GM18519 (cell line): ENCODE results near the gene ASPHD1.
A peak's percentile ranks its signal among the peaks of the same experiment; 100 is the strongest.
"Not testable (repeated sequence)": the region's sequence is repeated elsewhere in the genome, so short reads cannot be mapped to it uniquely, and the experiment has no call there.

Source experiments
- ATAC-seq: cut with Tn5 transposase; IDR thresholded peaks from one replicate; pipeline ENCODE4 v1.9.1; 2021; ENCODE audit warnings: mild to moderate bottlenecking, moderate library complexity; ENCODE audit not compliant: unreplicated experiment, low FRiP score

The ASPHD1 gene

GRCh38 chr16:29876594-29877249 is 23.6 kb upstream of the ASPHD1 start:
- no peak for ATAC-seq

GRCh38 chr16:29877266-29877961 is 22.9 kb upstream of the ASPHD1 start:
- peak; percentile 35 for ATAC-seq

DNA sequence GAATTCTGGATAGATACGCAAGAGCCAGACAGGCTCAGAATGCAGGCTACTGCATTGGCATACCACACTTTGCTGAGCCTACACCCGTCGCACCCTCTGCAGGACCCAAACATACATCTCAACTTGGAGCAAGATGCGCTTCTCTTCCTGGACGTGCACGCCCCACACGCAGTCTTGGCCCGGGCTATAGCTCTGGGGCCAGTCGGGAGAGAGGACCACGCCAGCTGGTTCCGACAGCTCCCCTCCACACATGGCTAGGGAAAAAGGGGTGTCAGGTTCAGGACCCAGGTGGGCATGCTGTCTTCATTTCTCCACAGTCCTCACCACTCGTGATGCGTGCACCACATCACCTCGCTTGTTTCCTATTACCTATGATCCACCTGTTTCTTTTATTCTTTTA is 22.1 kb upstream of the ASPHD1 start:
- no peak for ATAC-seq

DNA sequence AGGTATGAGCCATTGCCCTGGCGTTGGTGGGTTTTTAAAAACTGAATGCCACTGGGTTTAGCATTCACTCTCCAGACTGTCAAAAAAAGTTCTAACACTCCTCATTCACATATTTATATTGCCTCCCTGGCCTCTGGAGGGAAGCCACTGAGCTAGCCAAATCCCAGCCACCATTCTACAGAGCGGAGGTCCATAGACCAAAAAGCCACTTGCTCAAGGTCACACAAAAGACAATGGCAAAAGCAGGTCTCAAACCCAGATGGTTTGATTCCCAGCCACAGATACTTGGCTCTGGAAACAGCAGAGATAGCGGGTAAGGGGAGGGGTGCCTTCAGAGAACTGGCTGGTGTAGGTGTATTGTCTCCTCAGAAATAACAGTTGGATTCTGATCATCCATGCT is 19.2 kb upstream of the ASPHD1 start:
- no peak for ATAC-seq

GRCh38 chr16:29883987-29884386 is 16.3 kb upstream of the ASPHD1 start:
- no peak for ATAC-seq

GRCh38 chr16:29889372-29889771 is 10.9 kb upstream of the ASPHD1 start:
- ATAC-seq = not testable (repeated sequence)

DNA sequence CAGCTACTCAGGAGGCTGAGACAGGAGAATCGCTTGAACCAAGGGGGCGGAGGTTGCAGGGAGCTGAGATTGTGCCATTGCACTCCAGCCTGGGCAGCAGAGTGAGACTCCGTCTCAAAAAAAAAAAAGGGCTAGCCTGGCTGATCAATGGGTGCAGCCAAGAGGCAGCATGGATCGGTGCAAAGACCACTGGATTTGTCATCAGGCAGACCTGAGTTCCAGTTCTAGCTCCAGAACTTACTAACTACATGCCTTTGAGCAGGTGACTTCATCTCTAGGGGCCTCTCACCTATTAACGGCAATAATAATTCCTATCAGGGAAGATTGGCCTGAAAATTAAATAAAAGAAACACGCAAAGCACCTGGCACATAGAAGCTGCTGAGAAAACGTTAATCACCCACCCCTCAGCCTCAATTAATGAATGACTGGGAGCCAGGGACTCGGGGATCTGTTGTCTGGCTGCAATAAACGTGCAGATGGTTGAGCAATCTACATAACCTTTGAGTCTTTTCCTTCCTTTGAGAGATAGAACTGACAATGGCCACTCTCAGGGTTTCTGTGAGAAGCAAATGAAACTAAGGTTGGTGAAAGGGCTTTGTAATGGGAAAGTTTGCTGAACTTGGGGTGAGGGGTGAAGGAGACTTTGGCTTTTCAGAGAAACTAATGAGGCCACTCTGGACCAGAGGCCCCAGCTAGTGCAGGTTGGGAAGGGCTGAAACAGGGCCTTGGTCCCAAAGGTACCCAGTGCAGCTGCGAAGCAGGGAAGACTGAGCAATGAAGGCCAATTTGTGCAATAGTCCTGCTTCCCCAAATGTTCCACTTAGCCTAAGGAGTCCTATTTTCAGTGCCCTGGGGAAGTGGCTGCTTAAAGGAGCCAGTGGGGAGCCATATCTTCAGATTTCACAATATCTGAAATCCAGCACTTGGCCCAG is 8.5 kb upstream of the ASPHD1 start:
- no peak for ATAC-seq

- ATAC-seq = no peak
Observed at GRCh38 chr16:29892458-29892813, 7.9 kb upstream of the ASPHD1 start.

DNA sequence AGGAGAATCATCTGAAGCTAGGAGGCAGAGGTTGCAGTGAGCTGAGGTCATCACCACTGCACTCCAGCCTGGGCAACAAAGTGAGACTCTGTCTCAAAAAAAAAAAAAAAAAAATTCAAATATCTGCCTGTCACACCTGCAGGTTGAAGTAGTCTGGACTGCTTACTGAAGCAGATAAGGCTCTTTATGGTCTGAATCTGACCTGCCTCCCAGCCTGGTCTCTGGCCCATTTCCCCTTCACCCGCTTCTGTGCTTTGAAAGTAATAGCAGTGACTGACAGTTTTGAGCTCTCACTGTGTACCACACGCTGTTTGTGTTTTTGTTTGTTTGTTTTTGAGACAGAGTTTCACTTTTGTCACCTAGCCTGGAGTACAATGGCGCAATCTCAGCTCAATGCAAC is 6.7 kb upstream of the ASPHD1 start:
- ATAC-seq = no peak

DNA sequence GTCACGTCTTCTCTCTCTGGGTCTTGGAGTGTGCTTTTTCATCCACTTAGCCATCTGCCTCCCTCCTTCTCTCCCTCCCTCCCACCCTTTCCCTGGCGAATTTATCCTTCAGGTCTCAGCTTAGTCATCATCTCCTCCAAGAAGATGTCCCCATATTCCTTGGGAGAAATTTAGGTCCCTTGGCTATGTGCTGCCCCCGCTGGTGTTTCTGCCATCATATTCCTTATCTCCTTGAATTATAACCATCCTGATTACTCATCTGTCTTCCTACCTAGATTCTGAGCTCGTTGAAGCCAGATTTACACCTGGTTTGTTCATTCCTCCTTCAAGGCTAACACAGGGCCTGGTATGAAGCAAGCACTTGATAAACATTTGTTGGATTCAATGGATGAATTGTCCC is 5.9 kb upstream of the ASPHD1 start:
- ATAC-seq = no peak

DNA sequence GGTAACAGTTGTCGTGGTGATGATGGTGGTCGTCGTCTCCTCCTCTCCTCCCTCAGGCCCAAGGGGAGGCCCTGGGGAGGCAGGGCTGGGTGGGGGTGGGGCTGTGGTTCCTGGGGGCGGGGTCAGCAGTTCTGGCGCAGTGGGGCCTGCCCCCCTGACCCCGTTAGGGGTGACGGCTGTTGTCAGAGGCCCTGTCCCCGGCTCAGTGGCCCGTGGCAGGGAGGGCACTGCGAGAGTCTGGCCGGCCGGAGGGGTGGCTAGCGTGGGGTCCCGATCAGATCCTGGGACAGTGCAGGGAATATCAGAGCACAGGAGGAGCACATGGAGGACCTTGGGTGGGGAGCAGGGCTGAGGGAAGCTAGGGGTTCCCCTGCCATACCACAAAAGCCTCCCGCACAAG is 3.4 kb upstream of the ASPHD1 start:
- no peak for ATAC-seq

DNA sequence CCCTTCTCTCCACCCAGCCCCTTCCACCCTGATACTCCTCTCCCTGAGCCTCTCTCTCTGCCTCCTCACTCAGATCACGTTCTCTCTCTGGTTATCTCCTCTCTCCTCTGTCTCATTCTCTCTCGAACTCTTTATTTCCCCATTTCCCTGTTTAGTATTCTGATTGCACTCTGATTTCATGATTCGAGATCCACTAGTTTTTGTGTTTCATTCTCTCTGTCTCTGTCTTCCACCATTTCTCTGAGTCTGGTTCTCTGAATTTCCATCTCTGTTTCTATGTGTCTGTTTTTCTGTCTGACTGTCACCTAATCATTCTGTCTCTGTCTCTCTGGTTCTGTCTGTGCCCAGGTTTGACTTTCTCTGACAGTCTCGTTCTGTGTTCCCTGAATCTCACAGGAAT is 3.0 kb upstream of the ASPHD1 start:
- no peak for ATAC-seq

DNA sequence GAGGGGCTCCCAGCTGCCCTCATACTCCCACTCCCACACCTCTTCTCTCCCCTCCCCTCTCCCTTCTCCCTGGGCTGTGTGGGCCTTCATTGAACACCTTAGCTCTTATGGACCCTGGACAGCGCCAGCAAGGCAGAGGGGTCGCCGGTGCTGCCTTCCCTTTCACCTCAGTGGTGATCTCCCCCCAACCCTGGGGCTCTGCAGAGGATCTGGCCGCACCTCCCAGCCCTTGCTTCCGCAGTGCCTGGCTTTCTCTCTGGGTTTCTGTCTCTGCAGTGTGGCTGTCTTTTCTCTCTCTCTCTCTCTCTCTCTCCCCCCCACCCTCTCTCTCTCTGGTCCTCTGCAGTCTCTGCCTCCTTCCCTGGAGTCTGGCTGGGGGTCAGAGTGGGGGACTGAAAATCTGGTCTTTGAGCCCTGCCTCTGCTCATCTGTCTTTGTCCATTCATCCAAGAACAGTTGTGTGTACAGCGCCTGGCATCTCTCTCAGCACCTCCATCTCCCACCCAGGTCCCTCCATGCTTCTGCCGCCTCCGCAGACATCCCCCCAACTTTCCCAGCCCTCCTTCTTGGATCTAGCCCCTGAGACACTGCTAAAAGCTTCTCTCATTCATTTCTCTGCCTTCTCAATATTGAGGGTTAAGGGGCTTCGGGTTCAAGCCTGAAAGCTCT is 2.0 kb upstream of the ASPHD1 start:
- ATAC-seq = no peak

DNA sequence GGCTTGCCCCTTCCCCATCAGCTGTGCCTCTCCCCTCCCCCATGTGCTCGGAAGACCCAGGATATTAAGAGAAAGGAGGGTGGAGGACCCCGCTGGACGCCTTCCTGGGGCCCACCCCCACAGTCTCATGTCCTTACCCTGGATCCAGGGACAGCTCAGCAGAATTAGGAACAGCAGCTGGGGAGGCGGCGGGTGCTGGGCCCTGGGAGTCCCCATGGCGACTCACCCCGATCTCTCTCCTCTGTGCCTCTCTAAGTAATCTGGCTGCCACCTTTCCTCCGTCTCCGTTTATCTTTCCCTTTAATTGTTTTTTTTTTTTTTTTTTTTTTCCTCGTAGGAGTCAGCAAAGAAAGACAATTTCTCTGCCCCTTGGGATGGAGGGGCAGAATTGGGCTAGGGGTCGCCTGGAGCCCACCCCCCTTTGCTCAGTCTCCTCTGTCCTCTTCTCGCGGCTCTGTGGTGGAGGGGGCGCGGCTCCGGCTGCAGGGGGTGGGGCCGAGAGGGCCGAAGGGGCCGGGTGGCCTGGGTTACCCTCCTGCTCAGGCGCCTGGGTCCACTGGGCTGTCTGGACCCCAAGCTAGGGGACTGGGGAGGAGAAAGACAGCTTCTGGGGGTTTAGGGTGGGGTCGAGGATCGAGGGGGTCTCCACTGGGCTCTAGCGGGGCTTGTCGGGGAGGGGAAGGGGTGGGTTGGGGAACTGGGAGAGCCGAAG is 1.3 kb upstream of the ASPHD1 start:
- ATAC-seq = no peak

- ATAC-seq = no peak
Observed at GRCh38 chr16:29899516-29900101, 679 bp upstream of the ASPHD1 start, which contains the start of gene SEZ6L2. Gene SEZ6L2, minus strand, starts transcription at chr16:29899550. Its CDS starts 531 bp downstream, at chr16:29899019.

- ATAC-seq = no peak
Observed at GRCh38 chr16:29900888-29901606, 759 bp downstream of the ASPHD1 start.

- ATAC-seq = no peak
Observed at GRCh38 chr16:29901607-29901945, 1.3 kb downstream of the ASPHD1 start.

GRCh38 chr16:29903590-29903989 is 3.3 kb downstream of the ASPHD1 start:
- no peak for ATAC-seq

- ATAC-seq = no peak
Observed at GRCh38 chr16:29904947-29905346, 4.7 kb downstream of the ASPHD1 start.
